GM18870 (cell line): Measurements from ENCODE around the gene CYP27A1.

Source experiments
- ATAC-seq: cut with Tn5 transposase; IDR thresholded peaks from one replicate; pipeline ENCODE4 v1.9.1; 2021; ENCODE audit warnings: moderate library complexity; ENCODE audit not compliant: unreplicated experiment

CYP27A1 gene

GRCh38 chr2:218809515-218809914, 27.6 kb downstream of the CYP27A1 start:
- no peak for ATAC-seq

- ATAC-seq = no peak
Measured at GRCh38 chr2:218810256-218810655, 28.3 kb downstream of the CYP27A1 start.

- ATAC-seq = no peak
Measured at GRCh38 chr2:218811382-218811781, 29.4 kb downstream of the CYP27A1 start.

- no peak for ATAC-seq
Measured at GRCh38 chr2:218812096-218812815, 30.3 kb downstream of the CYP27A1 start.

GRCh38 chr2:218812861-218813260, 30.9 kb downstream of the CYP27A1 start:
- no peak for ATAC-seq

- no peak for ATAC-seq
Measured at GRCh38 chr2:218813771-218814460, 32.0 kb downstream of the CYP27A1 start.

GRCh38 chr2:218814540-218815243, 32.7 kb downstream of the CYP27A1 start:
- ATAC-seq = no peak

GRCh38 chr2:218815244-218815637, 33.3 kb downstream of the CYP27A1 start:
- no peak for ATAC-seq

- no peak for ATAC-seq
Measured at GRCh38 chr2:218815649-218816048, 33.7 kb downstream of the CYP27A1 start.

- no peak for ATAC-seq
Measured at GRCh38 chr2:218816561-218817011, 34.6 kb downstream of the CYP27A1 start.

GRCh38 chr2:218819093-218819492, 37.1 kb downstream of the CYP27A1 start:
- no peak for ATAC-seq

GRCh38 chr2:218820746-218821369, 38.9 kb downstream of the CYP27A1 start:
- ATAC-seq = no peak

- no peak for ATAC-seq
Measured at GRCh38 chr2:218821605-218822211, 39.8 kb downstream of the CYP27A1 start.

GRCh38 chr2:218822622-218823021, 40.7 kb downstream of the CYP27A1 start:
- ATAC-seq = no peak

GRCh38 chr2:218823196-218823855, 41.4 kb downstream of the CYP27A1 start:
- no peak for ATAC-seq

GRCh38 chr2:218824004-218824403, 42.1 kb downstream of the CYP27A1 start:
- ATAC-seq = no peak

GRCh38 chr2:218826791-218827190, 44.8 kb downstream of the CYP27A1 start:
- no peak for ATAC-seq

GRCh38 chr2:218827701-218828476, 45.9 kb downstream of the CYP27A1 start:
- ATAC-seq = no peak

- no peak for ATAC-seq
Measured at GRCh38 chr2:218828477-218828778, 46.5 kb downstream of the CYP27A1 start.
